ENCODE data around the gene PPP6R3. TPM values are rescaled to one million over a fixed set of nuclear protein-coding genes. Genes with fewer than 3 reads are reported as not detected.

PPP6R3 gene
- total RNA-seq, 2 experiments from 2014 or later = 108 to 110 TPM

GRCh38 chr11:68508425-68508824 is 47.9 kb downstream of the PPP6R3 start:
- Mint-ChIP-seq H3K9me3 (no peaks in the 10 kb centered on the region), H3K36me3 (peaks cover 15% of the 10 kb centered on the region), H3K4me1 (ENCODE audit: low read depth) (peaks cover 61% of the 10 kb centered on the region), H3K4me3 (no peak overlapping the region), H3K27me3 (no peaks in the 10 kb centered on the region), H3K27ac (no peak overlapping the region)
- intact Hi-C loops (cut with micrococcal nuclease) = no loop called here
- POLR2A ChIA-PET = no interaction called here
- CTCF ChIA-PET = no interaction called here
- no peak for DNase-seq

GRCh38 chr11:68509066-68509465 is 48.5 kb downstream of the PPP6R3 start:
- POLR2A ChIA-PET = no interaction called here
- Mint-ChIP-seq H3K27ac (no peak overlapping the region), H3K4me1 (ENCODE audit: low read depth) (peaks cover 55% of the 10 kb centered on the region), H3K4me3 (no peak overlapping the region), H3K9me3 (no peaks in the 10 kb centered on the region), H3K36me3 (peaks cover 21% of the 10 kb centered on the region), H3K27me3 (no peaks in the 10 kb centered on the region)
- CTCF ChIA-PET = no interaction called here
- DNase-seq = no peak
- intact Hi-C loops (cut with micrococcal nuclease) = no loop called here

- Mint-ChIP-seq H3K9me3 (no peaks in the 10 kb centered on the region), H3K27me3 (no peaks in the 10 kb centered on the region), H3K27ac (no peak overlapping the region), H3K4me3 (no peak overlapping the region), H3K4me1 (ENCODE audit: low read depth) (peaks cover 38% of the 10 kb centered on the region), H3K36me3 (peaks cover 42% of the 10 kb centered on the region)
- ChIA-PET POLR2A (no interaction called here), CTCF (interaction anchor here (0.6 kb wide), 1 partner anchor 10 kb away, joined by 3 read pairs; no protein-coding TSS in a partner anchor)
- intact Hi-C loops (cut with micrococcal nuclease) = no loop called here
- no peak for DNase-seq
Observed at GRCh38 chr11:68513930-68514487, 53.5 kb downstream of the PPP6R3 start.

- intact Hi-C loops (cut with micrococcal nuclease) = no loop called here
- H3K36me3 Mint-ChIP-seq = peaks cover 51% of the 10 kb centered on the region
- DNase-seq = no peak
- H3K4me1 Mint-ChIP-seq (ENCODE audit: low read depth) = peaks cover 35% of the 10 kb centered on the region
- H3K9me3 Mint-ChIP-seq = no peaks in the 10 kb centered on the region
- ChIA-PET CTCF (no interaction called here), POLR2A (no interaction called here)
- H3K27me3 Mint-ChIP-seq = no peaks in the 10 kb centered on the region
- H3K27ac Mint-ChIP-seq = no peak overlapping the region
- no peak overlapping the region for H3K4me3 Mint-ChIP-seq
Observed at GRCh38 chr11:68517121-68517741, 56.7 kb downstream of the PPP6R3 start.

- intact Hi-C loops (cut with micrococcal nuclease) = no loop called here
- CTCF ChIA-PET = no interaction called here
- Mint-ChIP-seq H3K4me3 (no peak overlapping the region), H3K27ac (no peak overlapping the region), H3K36me3 (peaks cover 57% of the 10 kb centered on the region), H3K27me3 (no peaks in the 10 kb centered on the region), H3K4me1 (ENCODE audit: low read depth) (peaks cover 43% of the 10 kb centered on the region), H3K9me3 (no peaks in the 10 kb centered on the region)
- DNase-seq = no peak
- POLR2A ChIA-PET = no interaction called here
Observed at GRCh38 chr11:68518191-68518590, 57.6 kb downstream of the PPP6R3 start.

GRCh38 chr11:68521969-68522652 is 61.6 kb downstream of the PPP6R3 start:
- DNase-seq = no peak
- Mint-ChIP-seq H3K36me3 (peaks cover 55% of the 10 kb centered on the region), H3K27me3 (no peaks in the 10 kb centered on the region), H3K4me3 (no peak overlapping the region), H3K9me3 (no peaks in the 10 kb centered on the region), H3K4me1 (ENCODE audit: low read depth) (peaks cover 59% of the 10 kb centered on the region), H3K27ac (peak overlapping the region; percentile 23)
- CTCF ChIA-PET = interaction anchor here (2.2 kb wide), 1 partner anchor 62 kb away, joined by 8 read pairs; no protein-coding TSS in a partner anchor
- POLR2A ChIA-PET = no interaction called here
- intact Hi-C loops (cut with micrococcal nuclease) = no loop called here

- Mint-ChIP-seq H3K27me3 (no peaks in the 10 kb centered on the region), H3K9me3 (no peaks in the 10 kb centered on the region), H3K4me3 (no peak overlapping the region), H3K27ac (no peak overlapping the region), H3K36me3 (peaks cover 54% of the 10 kb centered on the region), H3K4me1 (ENCODE audit: low read depth) (peaks cover 64% of the 10 kb centered on the region)
- POLR2A ChIA-PET = no interaction called here
- intact Hi-C loops (cut with micrococcal nuclease) = no loop called here
- DNase-seq = no peak
- CTCF ChIA-PET = interaction anchor here (2.2 kb wide), 1 partner anchor 61 kb away, joined by 8 read pairs; no protein-coding TSS in a partner anchor
Observed at GRCh38 chr11:68523033-68523432, 62.5 kb downstream of the PPP6R3 start.

GRCh38 chr11:68523743-68524142 is 63.2 kb downstream of the PPP6R3 start:
- ChIA-PET POLR2A (no interaction called here), CTCF (no interaction called here)
- H3K9me3 Mint-ChIP-seq = no peaks in the 10 kb centered on the region
- intact Hi-C loops (cut with micrococcal nuclease) = no loop called here
- H3K36me3 Mint-ChIP-seq = peaks cover 54% of the 10 kb centered on the region
- no peak overlapping the region for H3K27ac Mint-ChIP-seq
- H3K4me1 Mint-ChIP-seq (ENCODE audit: low read depth) = peaks cover 68% of the 10 kb centered on the region
- no peaks in the 10 kb centered on the region for H3K27me3 Mint-ChIP-seq
- H3K4me3 Mint-ChIP-seq = no peak overlapping the region
- no peak for DNase-seq

GRCh38 chr11:68524213-68524612 is 63.7 kb downstream of the PPP6R3 start:
- H3K36me3 Mint-ChIP-seq = peaks cover 54% of the 10 kb centered on the region
- CTCF ChIA-PET = no interaction called here
- POLR2A ChIA-PET = no interaction called here

GRCh38 chr11:68524681-68525080 is 64.1 kb downstream of the PPP6R3 start:
- CTCF ChIA-PET = no interaction called here

More at GRCh38 chr11:68524213-68524612, 63.7 kb downstream of the PPP6R3 start:
- intact Hi-C loops (cut with micrococcal nuclease) = no loop called here
- DNase-seq = no peak
- H3K9me3 Mint-ChIP-seq = no peaks in the 10 kb centered on the region
- no peaks in the 10 kb centered on the region for H3K27me3 Mint-ChIP-seq
- no peak overlapping the region for H3K4me3 Mint-ChIP-seq
- peaks cover 69% of the 10 kb centered on the region for H3K4me1 Mint-ChIP-seq (ENCODE audit: low read depth)
- peak overlapping the region; percentile 9 for H3K27ac Mint-ChIP-seq

GRCh38 chr11:68525336-68525735 is 64.8 kb downstream of the PPP6R3 start:
- Mint-ChIP-seq H3K4me3 (no peak overlapping the region), H3K36me3 (peaks cover 58% of the 10 kb centered on the region), H3K27ac (no peak overlapping the region), H3K9me3 (no peaks in the 10 kb centered on the region), H3K27me3 (no peaks in the 10 kb centered on the region), H3K4me1 (ENCODE audit: low read depth) (peaks cover 76% of the 10 kb centered on the region)
- ChIA-PET CTCF (interaction anchor here (0.6 to 1.1 kb wide), 3 partner anchors 23 to 580 kb away, joined by 3 read pairs; no protein-coding TSS in a partner anchor), POLR2A (no interaction called here)
- no peak for DNase-seq
- intact Hi-C loops (cut with micrococcal nuclease) = loop anchor here (5.0 kb wide), 1 partner anchor 63 kb away; the partner anchor contains the start of gene PPP6R3

More at GRCh38 chr11:68524681-68525080, 64.1 kb downstream of the PPP6R3 start:
- intact Hi-C loops (cut with micrococcal nuclease) = loop anchor here (5.0 kb wide), 1 partner anchor 62 kb away; the partner anchor contains the start of gene PPP6R3
- H3K9me3 Mint-ChIP-seq = no peaks in the 10 kb centered on the region
- H3K27ac Mint-ChIP-seq = peak overlapping the region; percentile 9
- no peaks in the 10 kb centered on the region for H3K27me3 Mint-ChIP-seq
- H3K4me3 Mint-ChIP-seq = no peak overlapping the region
- no peak for DNase-seq
- POLR2A ChIA-PET = no interaction called here
- H3K36me3 Mint-ChIP-seq = peaks cover 58% of the 10 kb centered on the region
- peaks cover 71% of the 10 kb centered on the region for H3K4me1 Mint-ChIP-seq (ENCODE audit: low read depth)

GRCh38 chr11:68525930-68526329 is 65.4 kb downstream of the PPP6R3 start:
- Mint-ChIP-seq H3K4me3 (no peak overlapping the region), H3K9me3 (no peaks in the 10 kb centered on the region), H3K36me3 (peaks cover 56% of the 10 kb centered on the region), H3K27me3 (no peaks in the 10 kb centered on the region), H3K4me1 (ENCODE audit: low read depth) (peaks cover 76% of the 10 kb centered on the region), H3K27ac (no peak overlapping the region)
- intact Hi-C loops (cut with micrococcal nuclease) = loop anchor here (5.0 kb wide), 1 partner anchor 64 kb away; the partner anchor contains the start of gene PPP6R3
- ChIA-PET CTCF (interaction anchor here (0.8 to 1.1 kb wide), 2 partner anchors 22 to 58 kb away, joined by 3 read pairs; no protein-coding TSS in a partner anchor), POLR2A (no interaction called here)
- DNase-seq = no peak
